HG02970 (cell line): ENCODE measurements around the gene DAB2IP.
"Not testable (repeated sequence)": the region's sequence is repeated elsewhere in the genome, so short reads cannot be mapped to it uniquely, and the experiment has no call there.

ENCODE experiments used
- ATAC-seq: cut with Tn5 transposase; IDR thresholded peaks from one replicate; pipeline ENCODE4 v1.9.1; 2021; ENCODE audit warnings: mild to moderate bottlenecking, moderate library complexity, moderate number of reproducible peaks; ENCODE audit not compliant: unreplicated experiment, low FRiP score

Gene DAB2IP

GRCh38 chr9:121641224-121641611, 10.2 kb upstream of the DAB2IP start:
- no peak for ATAC-seq

- ATAC-seq: no peak
Observed at GRCh38 chr9:121642758-121643157, 8.7 kb upstream of the DAB2IP start.

- no peak for ATAC-seq
Observed at GRCh38 chr9:121643473-121643872, 8.0 kb upstream of the DAB2IP start.

- not testable (repeated sequence) for ATAC-seq
Observed at GRCh38 chr9:121644040-121644439, 7.4 kb upstream of the DAB2IP start.

- no peak for ATAC-seq
Observed at GRCh38 chr9:121645003-121645402, 6.4 kb upstream of the DAB2IP start.

GRCh38 chr9:121645853-121646807, 5.3 kb upstream of the DAB2IP start:
- no peak for ATAC-seq

- ATAC-seq: no peak
Observed at GRCh38 chr9:121646992-121647391, 4.4 kb upstream of the DAB2IP start.

- ATAC-seq: no peak
Observed at GRCh38 chr9:121648172-121648571, 3.3 kb upstream of the DAB2IP start.

GRCh38 chr9:121648799-121649198, 2.6 kb upstream of the DAB2IP start:
- no peak for ATAC-seq

- no peak for ATAC-seq
Observed at GRCh38 chr9:121649476-121650216, 1.8 kb upstream of the DAB2IP start.

- ATAC-seq: no peak
Observed at GRCh38 chr9:121650217-121651007, 1.0 kb upstream of the DAB2IP start.

GRCh38 chr9:121651008-121651294, 483 bp upstream of the DAB2IP start:
- no peak for ATAC-seq

GRCh38 chr9:121652021-121652837, 795 bp downstream of the DAB2IP start:
- no peak for ATAC-seq

GRCh38 chr9:121652838-121653231, 1.4 kb downstream of the DAB2IP start:
- ATAC-seq: no peak

- ATAC-seq: no peak
Observed at GRCh38 chr9:121654499-121655140, 3.2 kb downstream of the DAB2IP start.

- no peak for ATAC-seq
Observed at GRCh38 chr9:121655231-121655755, 3.9 kb downstream of the DAB2IP start.

- no peak for ATAC-seq
Observed at GRCh38 chr9:121656941-121657470, 5.6 kb downstream of the DAB2IP start.

GRCh38 chr9:121658166-121658565, 6.7 kb downstream of the DAB2IP start:
- no peak for ATAC-seq

GRCh38 chr9:121658591-121658990, 7.2 kb downstream of the DAB2IP start:
- ATAC-seq: no peak
